HEK293 (cell line): Measurements from ENCODE around the gene FRMD8.

Experiments used
- CTCF ChIA-PET: fragments of 350-600 bp; formaldehyde crosslinking; extraction: SDS; loops from one replicate; lab custom pipeline; 2021; ENCODE audit warnings: antibody characterized with exemption; lab: Yijun Ruan, JAX
- POLR2A ChIA-PET: fragments of 300-600 bp; formaldehyde crosslinking; extraction: SDS; loops from one replicate; lab custom pipeline; 2020; ENCODE audit warnings: antibody characterized with exemption, inconsistent platforms; lab: Yijun Ruan, JAX
- H3K27ac ChIP-seq: fragments of 200-500 bp; sonication (Bioruptor generic); 2 replicates; pipeline ENCODE4 v1.5.1; 2014; ENCODE audit warnings: low read depth, low read length, control low read depth, inconsistent platforms; ENCODE audit errors: extremely low read depth
- H3K36me3 ChIP-seq, 2 experiments: fragments of 200-500 bp in 1 of 2; sonication (Bioruptor generic) in 1 of 2; 1 replicate in 1 of 2; 2 replicates in 1 of 2; pipeline ENCODE4 v1.5.1; 2014 to 2017; ENCODE audit warnings: inconsistent platforms in 2 of 2, low read length in 2 of 2; ENCODE audit not compliant: control insufficient read depth in 2 of 2, insufficient read depth in 1 of 2
- H3K4me1 ChIP-seq: fragments of 200-500 bp; sonication (Bioruptor generic); 2 replicates; pipeline ENCODE4 v1.5.1; 2014; ENCODE audit warnings: mild to moderate bottlenecking, low read length, inconsistent platforms; ENCODE audit not compliant: control insufficient read depth, insufficient read depth
- H3K4me3 ChIP-seq: 2 replicates; pipeline ENCODE4 v1.5.1; 2011; ENCODE audit warnings: low read depth, mild to moderate bottlenecking, control low read depth, low read length, moderate library complexity
- H3K9me3 ChIP-seq: fragments of 200-500 bp; sonication (Bioruptor generic); 2 replicates; pipeline ENCODE4 v1.5.1; 2014; ENCODE audit warnings: low read depth, low read length, inconsistent platforms; ENCODE audit not compliant: control insufficient read depth, insufficient read depth
- GLIS2 ChIP-seq: fragments of 450-650 bp; formaldehyde crosslinking; IDR thresholded peaks from 2 replicates; pipeline ENCODE4 v1.5.1; 2016; ENCODE audit warnings: missing biosample characterization, missing genetic modification characterization
- OSR2 ChIP-seq: fragments of 450-650 bp; formaldehyde crosslinking; IDR thresholded peaks from 2 replicates; pipeline ENCODE4 v1.5.1; 2016; ENCODE audit warnings: missing biosample characterization, missing genetic modification characterization
- OVOL3 ChIP-seq: fragments of 450-650 bp; formaldehyde crosslinking; IDR thresholded peaks from 2 replicates; pipeline ENCODE4 v1.5.1; 2016; ENCODE audit warnings: missing biosample characterization, missing genetic modification characterization
- ZBTB8A ChIP-seq: fragments of 450-650 bp; formaldehyde crosslinking; IDR thresholded peaks from 2 replicates; pipeline ENCODE4 v1.5.1; 2016; ENCODE audit warnings: missing biosample characterization, missing genetic modification characterization
- ZFP41 ChIP-seq: fragments of 450-650 bp; formaldehyde crosslinking; IDR thresholded peaks from 2 replicates; pipeline ENCODE4 v1.5.1; 2016; ENCODE audit warnings: missing biosample characterization, missing genetic modification characterization, borderline replicate concordance
- ZNF221 ChIP-seq: fragments of 450-650 bp; formaldehyde crosslinking; IDR thresholded peaks from 2 replicates; pipeline ENCODE4 v1.5.1; 2017; ENCODE audit warnings: missing biosample characterization, missing genetic modification characterization, borderline replicate concordance
- ZNF664 ChIP-seq: fragments of 450-650 bp; formaldehyde crosslinking; IDR thresholded peaks from 2 replicates; pipeline ENCODE4 v1.5.1; 2016; ENCODE audit warnings: missing biosample characterization, missing genetic modification characterization
- ZSCAN30 ChIP-seq: fragments of 450-650 bp; IDR thresholded peaks from 2 replicates; pipeline ENCODE4 v1.5.1; 2018; ENCODE audit warnings: missing biosample characterization, mild to moderate bottlenecking, missing genetic modification characterization, moderate library complexity
- TF ChIP-seq, protein P1 (sequence below): fragments of 450-650 bp; formaldehyde crosslinking; IDR thresholded peaks from 2 replicates; pipeline ENCODE4 v1.5.1; 2016; ENCODE audit warnings: missing biosample characterization, missing genetic modification characterization

The FRMD8 gene

GRCh38 chr11:65459552-65459951, 73.1 kb downstream of the FRMD8 start:
- no peaks in the 10 kb centered on the region for H3K36me3 ChIP-seq
- TF ChIP-seq ZNF664 (tag by site-specific recombination) (no peak), OVOL3 (tag by site-specific recombination) (no peak), ZBTB8A (tag by site-specific recombination) (no peak), ZNF221 (tag by site-specific recombination) (no peak), ZFP41 (tag by site-specific recombination) (no peak), ZSCAN30 (no peak), OSR2 (tag by site-specific recombination) (no peak), GLIS2 (tag by site-specific recombination) (no peak)
- TF ChIP-seq, protein P1, sequence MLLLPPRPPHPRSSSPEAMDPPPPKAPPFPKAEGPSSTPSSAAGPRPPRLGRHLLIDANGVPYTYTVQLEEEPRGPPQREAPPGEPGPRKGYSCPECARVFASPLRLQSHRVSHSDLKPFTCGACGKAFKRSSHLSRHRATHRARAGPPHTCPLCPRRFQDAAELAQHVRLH: no peak
- H3K4me3 ChIP-seq: no peak overlapping the region
- CTCF ChIA-PET: interaction anchor here (0.6 to 2.7 kb wide), 4 partner anchors 10 to 130 kb away, joined by 3 to 11 read pairs (median 4); no protein-coding TSS in a partner anchor
- H3K27ac ChIP-seq: no peak overlapping the region
- no peaks in the 10 kb centered on the region for H3K9me3 ChIP-seq
- H3K4me1 ChIP-seq: no peaks in the 10 kb centered on the region
- POLR2A ChIA-PET: interaction anchor here (0.6 to 1.6 kb wide), 3 partner anchors 37 to 47 kb away, joined by 3 to 6 read pairs (median 4); partner anchors contain the start of genes MALAT1 and NEAT1
